ENCODE measurements around the gene CLCF1.

The CLCF1 gene

GRCh38 chr11:67372321-67372992 lies 941 bp downstream of the CLCF1 start:
- no peak for TF ChIP-seq JUND (IDR thresholded peaks at IDR 0.05; ENCODE audit: low read depth)
- DNase-seq (ENCODE audit: low read depth in 1 of 2, low spot score in 1 of 2), result no peak
- in situ Hi-C loops (cut with HindIII; ENCODE audit: low pct_unique_long_range_greater_than_20kb, low sequenced_read_pairs), result no loop called here

- in situ Hi-C loops (cut with HindIII; ENCODE audit: low pct_unique_long_range_greater_than_20kb, low sequenced_read_pairs), result no loop called here
- no peak for TF ChIP-seq JUND (IDR thresholded peaks at IDR 0.05; ENCODE audit: low read depth)
- no peak for DNase-seq (ENCODE audit: low read depth in 1 of 2, low spot score in 1 of 2)
Observed at GRCh38 chr11:67371911-67372320, 1.5 kb downstream of the CLCF1 start.

GRCh38 chr11:67371189-67371910 lies 2.0 kb downstream of the CLCF1 start:
- DNase-seq (ENCODE audit: low read depth in 1 of 2, low spot score in 1 of 2), result peak; percentile 62 to 81
- no peak for TF ChIP-seq JUND (IDR thresholded peaks at IDR 0.05; ENCODE audit: low read depth)

DNA sequence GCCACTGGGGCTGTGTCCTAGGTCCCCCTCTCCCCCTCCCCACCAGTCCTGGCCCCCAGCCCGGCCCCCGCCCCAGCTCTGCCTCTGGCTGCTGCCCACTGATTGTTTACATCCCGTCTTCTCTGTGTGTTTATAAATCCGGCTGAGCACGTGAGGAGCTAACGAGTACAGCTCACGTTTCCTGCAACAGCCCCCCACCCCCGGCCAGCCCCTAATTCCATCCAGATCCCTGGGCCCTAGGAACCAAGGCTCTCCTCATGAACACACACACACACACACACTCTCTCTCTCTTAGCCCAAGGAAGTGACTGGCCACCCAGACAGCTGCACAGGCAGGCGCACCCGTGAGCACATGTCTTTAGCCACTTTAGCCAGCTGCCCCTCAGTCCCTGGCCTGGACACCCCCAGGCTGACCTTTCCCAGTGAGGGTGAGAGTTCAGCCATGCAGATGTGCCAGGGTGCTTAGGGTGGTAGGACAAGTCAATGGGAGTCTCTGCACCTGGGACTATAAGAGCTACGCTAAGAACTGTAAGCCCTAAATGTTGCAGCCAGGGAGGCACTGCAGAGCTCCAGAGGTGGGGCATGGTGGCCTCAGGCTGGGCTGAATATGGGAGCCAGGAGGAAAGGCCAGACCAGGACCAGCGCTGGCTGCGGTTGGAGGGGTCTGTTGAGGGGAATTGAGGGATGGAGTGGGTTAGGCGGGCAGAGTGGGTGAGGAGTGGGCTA lies 2.9 kb downstream of the CLCF1 start:
- DNase-seq (ENCODE audit: low read depth in 1 of 2, low spot score in 1 of 2), result no peak
- in situ Hi-C loops (cut with HindIII; ENCODE audit: low pct_unique_long_range_greater_than_20kb, low sequenced_read_pairs), result no loop called here
- no peak for TF ChIP-seq JUND (IDR thresholded peaks at IDR 0.05; ENCODE audit: low read depth)

More at GRCh38 chr11:67371189-67371910, 2.0 kb downstream of the CLCF1 start:
- in situ Hi-C loops (cut with HindIII; ENCODE audit: low pct_unique_long_range_greater_than_20kb, low sequenced_read_pairs), result no loop called here

- DNase-seq (ENCODE audit: low read depth in 1 of 2, low spot score in 1 of 2), result no peak
- no peak for TF ChIP-seq JUND (IDR thresholded peaks at IDR 0.05; ENCODE audit: low read depth)
- in situ Hi-C loops (cut with HindIII; ENCODE audit: low pct_unique_long_range_greater_than_20kb, low sequenced_read_pairs), result no loop called here
Observed at GRCh38 chr11:67369801-67370284, 3.6 kb downstream of the CLCF1 start.

DNA sequence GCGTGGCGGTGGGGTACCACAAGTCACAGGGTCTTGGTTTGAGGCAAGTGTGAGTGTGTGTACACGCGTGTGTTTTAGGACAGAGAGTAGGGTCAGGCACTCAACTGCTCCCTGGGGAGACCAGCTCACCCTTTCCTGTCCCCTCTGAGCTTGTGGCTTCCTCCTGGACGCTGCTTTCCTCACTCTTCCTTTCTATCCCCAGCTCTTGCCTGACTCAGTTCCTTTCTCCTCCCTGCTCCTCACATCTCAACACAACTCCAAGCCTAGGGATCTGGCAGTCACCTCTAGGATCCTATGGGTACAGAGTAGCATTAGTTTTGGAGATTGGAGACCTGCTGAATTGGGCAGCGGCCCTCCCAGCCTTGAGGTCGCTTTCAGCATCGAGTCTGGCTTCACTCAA lies 4.1 kb downstream of the CLCF1 start:
- no peak for DNase-seq (ENCODE audit: low read depth in 1 of 2, low spot score in 1 of 2)
- in situ Hi-C loops (cut with HindIII; ENCODE audit: low pct_unique_long_range_greater_than_20kb, low sequenced_read_pairs), result no loop called here
- TF ChIP-seq JUND (IDR thresholded peaks at IDR 0.05; ENCODE audit: low read depth), result no peak

DNA sequence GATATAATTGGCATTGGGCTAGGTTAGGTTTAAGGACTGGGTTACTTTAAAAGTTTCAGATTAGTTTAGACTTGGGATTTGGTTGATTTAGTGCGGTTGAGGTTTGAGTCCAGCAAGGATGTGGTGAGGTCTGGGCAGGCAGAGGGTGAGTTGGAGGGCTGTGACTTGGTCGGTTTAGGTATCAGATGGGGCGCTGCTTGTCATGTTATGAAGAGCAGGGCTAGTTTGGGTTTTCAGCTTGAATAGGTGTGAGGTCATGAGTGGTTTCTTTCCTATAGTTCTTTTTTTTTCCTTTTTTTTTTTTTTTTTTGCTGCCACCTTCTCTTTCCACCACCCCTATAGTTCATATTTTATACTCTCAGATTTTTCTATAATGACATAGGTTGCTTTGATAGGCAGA lies 4.8 kb downstream of the CLCF1 start:
- no peak for DNase-seq (ENCODE audit: low read depth in 1 of 2, low spot score in 1 of 2)
- in situ Hi-C loops (cut with HindIII; ENCODE audit: low pct_unique_long_range_greater_than_20kb, low sequenced_read_pairs), result no loop called here
- no peak for TF ChIP-seq JUND (IDR thresholded peaks at IDR 0.05; ENCODE audit: low read depth)

DNA sequence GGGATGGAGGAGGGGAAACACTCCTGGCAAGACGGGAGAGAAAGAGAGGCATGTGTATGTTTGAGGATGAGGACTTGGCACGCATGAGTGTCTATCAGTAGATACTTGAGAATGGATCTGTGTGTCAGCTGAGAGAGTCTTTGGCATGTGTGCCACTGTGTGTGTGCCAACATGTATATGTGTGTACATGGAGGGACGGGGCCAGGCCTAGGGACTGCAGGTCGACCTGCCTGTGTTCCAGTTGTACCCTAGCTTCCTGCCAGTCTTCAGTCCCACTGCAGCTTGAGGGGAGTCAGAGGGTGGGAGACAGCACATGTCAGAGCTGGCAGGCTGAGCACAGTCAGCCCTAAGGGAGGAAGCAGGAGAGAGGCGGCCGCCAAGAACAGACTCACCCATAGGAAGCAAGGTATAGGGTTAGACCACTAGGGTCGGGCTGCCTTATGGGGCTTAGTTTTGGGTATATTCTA lies 5.6 kb downstream of the CLCF1 start:
- no peak for DNase-seq (ENCODE audit: low read depth in 1 of 2, low spot score in 1 of 2)
- no peak for TF ChIP-seq JUND (IDR thresholded peaks at IDR 0.05; ENCODE audit: low read depth)
- in situ Hi-C loops (cut with HindIII; ENCODE audit: low pct_unique_long_range_greater_than_20kb, low sequenced_read_pairs), result no loop called here

GRCh38 chr11:67366961-67367760 lies 6.2 kb downstream of the CLCF1 start:
- no peak for TF ChIP-seq JUND (IDR thresholded peaks at IDR 0.05; ENCODE audit: low read depth)
- in situ Hi-C loops (cut with HindIII; ENCODE audit: low pct_unique_long_range_greater_than_20kb, low sequenced_read_pairs), result no loop called here
- no peak for DNase-seq (ENCODE audit: low read depth in 1 of 2, low spot score in 1 of 2)

GRCh38 chr11:67366546-67366945 lies 6.9 kb downstream of the CLCF1 start:
- no peak for DNase-seq (ENCODE audit: low read depth in 1 of 2, low spot score in 1 of 2)
- TF ChIP-seq JUND (IDR thresholded peaks at IDR 0.05; ENCODE audit: low read depth), result no peak
- in situ Hi-C loops (cut with HindIII; ENCODE audit: low pct_unique_long_range_greater_than_20kb, low sequenced_read_pairs), result no loop called here

GRCh38 chr11:67365736-67366444 lies 7.5 kb downstream of the CLCF1 start:
- in situ Hi-C loops (cut with HindIII; ENCODE audit: low pct_unique_long_range_greater_than_20kb, low sequenced_read_pairs), result no loop called here
- DNase-seq (ENCODE audit: low read depth in 1 of 2, low spot score in 1 of 2), result no peak
- TF ChIP-seq JUND (IDR thresholded peaks at IDR 0.05; ENCODE audit: low read depth), result no peak
